Measurements from ENCODE around the gene UTY. TPM values are rescaled to one million over a fixed set of nuclear protein-coding genes. Genes with fewer than 3 reads are reported as not detected.

UTY gene
- total and polyA plus RNA-seq, 10 of the 15 experiments (the other 5 are each of a cell fraction or from before 2014, with no cell fraction given) = 0.13 TPM; not detected in 9

- DNase-seq (ENCODE audit: low read depth, low spot score) = no peak
- FAIRE-seq = no peak
- CTCF ChIA-PET = no interaction called here
- SMC1A ChIA-PET (ENCODE audit: uncharacterized antibody, unreplicated experiment) = no interaction called here
- TF ChIP-seq HDAC2 (IDR thresholded peaks at IDR 0.05) (no peak), ETV6 (conservative IDR thresholded peaks at IDR 0.05 in 1 of 2, IDR thresholded peaks at IDR 0.05 in 1 of 2; ENCODE audit: borderline replicate concordance in 1 of 2, low read depth in 1 of 2) (no peak), EZH2 (IDR thresholded peaks at IDR 0.05; ENCODE audit: borderline replicate concordance, control insufficient read depth, low read depth, low read length) (no peak), RELB (IDR thresholded peaks at IDR 0.05; ENCODE audit: low read depth) (no peak), IRF4 (IDR thresholded peaks at IDR 0.05; ENCODE audit: low read depth, low read length) (no peak), RBBP5 (conservative IDR thresholded peaks at IDR 0.05) (no peak)
- TF ChIP-seq, protein P1, sequence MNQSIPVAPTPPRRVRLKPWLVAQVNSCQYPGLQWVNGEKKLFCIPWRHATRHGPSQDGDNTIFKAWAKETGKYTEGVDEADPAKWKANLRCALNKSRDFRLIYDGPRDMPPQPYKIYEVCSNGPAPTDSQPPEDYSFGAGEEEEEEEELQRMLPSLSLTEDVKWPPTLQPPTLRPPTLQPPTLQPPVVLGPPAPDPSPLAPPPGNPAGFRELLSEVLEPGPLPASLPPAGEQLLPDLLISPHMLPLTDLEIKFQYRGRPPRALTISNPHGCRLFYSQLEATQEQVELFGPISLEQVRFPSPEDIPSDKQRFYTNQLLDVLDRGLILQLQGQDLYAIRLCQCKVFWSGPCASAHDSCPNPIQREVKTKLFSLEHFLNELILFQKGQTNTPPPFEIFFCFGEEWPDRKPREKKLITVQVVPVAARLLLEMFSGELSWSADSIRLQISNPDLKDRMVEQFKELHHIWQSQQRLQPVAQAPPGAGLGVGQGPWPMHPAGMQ (IDR thresholded peaks at IDR 0.05; ENCODE audit: borderline replicate concordance) = no peak
- Histone ChIP-seq H3K79me2 (ENCODE audit: control insufficient read depth, insufficient read depth, low read length) (no peaks in the 10 kb centered on the region), H3K9me3 (replicated peaks; ENCODE audit: control insufficient read depth, insufficient read depth, low read length) (no peaks in the 10 kb centered on the region), H3K36me3 (ENCODE audit: control insufficient read depth in 2 of 2, insufficient read depth in 2 of 2, low read length in 1 of 2) (no peaks in the 10 kb centered on the region), H3K27me3 (replicated peaks in 1 of 2; ENCODE audit: control insufficient read depth in 2 of 2, insufficient read depth in 2 of 2, low read length in 1 of 2) (no peaks in the 10 kb centered on the region), H4K20me1 (ENCODE audit: control insufficient read depth, insufficient read depth) (no peaks in the 10 kb centered on the region), H2AFZ (ENCODE audit: control insufficient read depth, low read depth, low read length) (no peak overlapping the region), H3K27ac (ENCODE audit: control insufficient read depth, insufficient read depth) (no peak overlapping the region), H3K4me1 (ENCODE audit: control insufficient read depth, insufficient read depth, low read length) (no peaks in the 10 kb centered on the region), H3K9ac (ENCODE audit: control insufficient read depth, insufficient read depth, low read length) (no peak overlapping the region), H3K4me3 (no peak overlapping the region), H3K4me2 (ENCODE audit: control insufficient read depth, insufficient read depth) (no peak overlapping the region)
- no CpG with 5 or more reads among the region's 5 CpGs for WGBS (ENCODE audit: insufficient coverage, insufficient replicate concordance, low lambda C conversion rate, missing lambda C conversion rate)
- POLR2A ChIA-PET = no interaction called here
- in situ Hi-C loops (cut with MboI) (no loop called here), intact Hi-C loops (cut with micrococcal nuclease; ENCODE audit: unreplicated experiment) (no loop called here)
- no peak for ATAC-seq
- RAD21 ChIA-PET (ENCODE audit: unreplicated experiment) = no interaction called here
- BruUV-seq (replicated peaks) = no TSS peak
Observed at GRCh38 chrY:13243716-13244115, 236.1 kb downstream of the UTY start.
